ENCODE results near the gene ANKRD17. TPM values are rescaled to one million over a fixed set of nuclear protein-coding genes. Genes with fewer than 3 reads are reported as not detected.
A peak's percentile ranks its signal among the peaks of the same experiment; 100 is the strongest.

ANKRD17 gene
- total RNA-seq, 4 donors from 2014 or later = 69.9 to 93.1 (median 74.3) TPM

DNA sequence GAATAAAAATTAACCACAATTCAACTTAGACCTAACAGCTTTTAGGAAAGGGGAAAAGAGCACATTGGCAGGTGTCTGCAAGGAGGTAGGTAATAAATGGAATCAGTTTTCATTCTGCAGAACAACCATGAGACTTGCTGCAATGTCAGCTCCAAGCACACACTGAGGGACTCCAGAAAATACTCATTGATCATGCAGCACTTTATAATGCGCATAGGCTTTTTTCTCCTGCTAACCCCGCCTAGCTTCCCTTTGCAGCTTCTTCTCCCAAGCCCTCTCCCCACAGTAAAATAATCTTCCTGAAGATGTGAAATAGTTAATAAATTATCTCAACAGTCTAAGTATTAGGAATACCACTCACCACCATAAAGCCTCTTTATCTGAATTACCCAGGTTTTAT lies 36.9 kb downstream of the ANKRD17 start:
- DNase-seq = no peak
- in situ Hi-C loops (cut with MboI; ENCODE audit: low pct_ligation_motif_present in 1 of 4, low pct_unique_long_range_greater_than_20kb in 1 of 4, low sequenced_read_pairs in 3 of 4) = no loop called here
- H3K27ac ChIP-seq = peak overlapping the region in 2 of 4 donors; percentile 89 to 92
- H3K9me3 ChIP-seq = no peaks in the 10 kb centered on the region
- peak overlapping the region in 1 of 4 donors; percentile 60 for H3K4me3 ChIP-seq
- no peaks in the 10 kb centered on the region for H3K27me3 ChIP-seq
- 78 to 91% methylated on average over 2 of the region's 2 CpGs for WGBS, 2 donors (ENCODE audit: low coverage in 1 of 2)
- intact Hi-C loops (cut with DNase I; ENCODE audit: low total_unique reads) = no loop called here
- H3K4me1 ChIP-seq = peaks cover 12 to 38% (median 19%) of the 10 kb centered on the region in 4 donors
- TF ChIP-seq, protein P1, sequence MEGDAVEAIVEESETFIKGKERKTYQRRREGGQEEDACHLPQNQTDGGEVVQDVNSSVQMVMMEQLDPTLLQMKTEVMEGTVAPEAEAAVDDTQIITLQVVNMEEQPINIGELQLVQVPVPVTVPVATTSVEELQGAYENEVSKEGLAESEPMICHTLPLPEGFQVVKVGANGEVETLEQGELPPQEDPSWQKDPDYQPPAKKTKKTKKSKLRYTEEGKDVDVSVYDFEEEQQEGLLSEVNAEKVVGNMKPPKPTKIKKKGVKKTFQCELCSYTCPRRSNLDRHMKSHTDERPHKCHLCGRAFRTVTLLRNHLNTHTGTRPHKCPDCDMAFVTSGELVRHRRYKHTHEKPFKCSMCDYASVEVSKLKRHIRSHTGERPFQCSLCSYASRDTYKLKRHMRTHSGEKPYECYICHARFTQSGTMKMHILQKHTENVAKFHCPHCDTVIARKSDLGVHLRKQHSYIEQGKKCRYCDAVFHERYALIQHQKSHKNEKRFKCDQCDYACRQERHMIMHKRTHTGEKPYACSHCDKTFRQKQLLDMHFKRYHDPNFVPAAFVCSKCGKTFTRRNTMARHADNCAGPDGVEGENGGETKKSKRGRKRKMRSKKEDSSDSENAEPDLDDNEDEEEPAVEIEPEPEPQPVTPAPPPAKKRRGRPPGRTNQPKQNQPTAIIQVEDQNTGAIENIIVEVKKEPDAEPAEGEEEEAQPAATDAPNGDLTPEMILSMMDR (IDR thresholded peaks at IDR 0.05) = no peak
- TF ChIP-seq POLR2A (IDR thresholded peaks at IDR 0.05) = no peak
- TF ChIP-seq POLR2AphosphoS5 (IDR thresholded peaks at IDR 0.05) = no peak
- TF ChIP-seq EP300 (IDR thresholded peaks at IDR 0.05; ENCODE audit: low read depth) = no peak
- no peaks in the 10 kb centered on the region for H3K36me3 ChIP-seq

GRCh38 chr4:73220815-73221214 lies 37.8 kb downstream of the ANKRD17 start:
- intact Hi-C loops (cut with DNase I; ENCODE audit: low total_unique reads) = no loop called here
- Histone ChIP-seq H3K4me1 (peaks cover 12 to 38% (median 19%) of the 10 kb centered on the region in 4 donors), H3K9me3 (no peaks in the 10 kb centered on the region), H3K27me3 (no peaks in the 10 kb centered on the region), H3K36me3 (no peaks in the 10 kb centered on the region), H3K4me3 (no peak overlapping the region), H3K27ac (no peak overlapping the region)
- TF ChIP-seq EP300 (IDR thresholded peaks at IDR 0.05; ENCODE audit: low read depth) = no peak
- TF ChIP-seq POLR2A (IDR thresholded peaks at IDR 0.05) = no peak
- TF ChIP-seq POLR2AphosphoS5 (IDR thresholded peaks at IDR 0.05) = no peak
- TF ChIP-seq, protein P1 (IDR thresholded peaks at IDR 0.05) = no peak
- in situ Hi-C loops (cut with MboI; ENCODE audit: low pct_ligation_motif_present in 1 of 4, low pct_unique_long_range_greater_than_20kb in 1 of 4, low sequenced_read_pairs in 3 of 4) = no loop called here
- no peak for DNase-seq

GRCh38 chr4:73213916-73214653 lies 44.5 kb downstream of the ANKRD17 start:
- intact Hi-C loops (cut with DNase I; ENCODE audit: low total_unique reads) (no loop called here), in situ Hi-C loops (cut with MboI; ENCODE audit: low pct_ligation_motif_present in 1 of 4, low pct_unique_long_range_greater_than_20kb in 1 of 4, low sequenced_read_pairs in 3 of 4) (no loop called here)
- Histone ChIP-seq H3K27me3 (no peaks in the 10 kb centered on the region), H3K9me3 (no peaks in the 10 kb centered on the region), H3K4me1 (peaks cover 0 to 18% (median 9%) of the 10 kb centered on the region in 4 donors), H3K4me3 (no peak overlapping the region), H3K36me3 (no peaks in the 10 kb centered on the region), H3K27ac (no peak overlapping the region)
- 93 to 96% methylated on average over 2 of the region's 2 CpGs for WGBS, 2 donors (ENCODE audit: low coverage in 1 of 2)
- DNase-seq = no peak
- TF ChIP-seq POLR2AphosphoS5 (IDR thresholded peaks at IDR 0.05) (no peak), EP300 (IDR thresholded peaks at IDR 0.05; ENCODE audit: low read depth) (no peak), POLR2A (IDR thresholded peaks at IDR 0.05) (no peak)
- TF ChIP-seq, protein P1 (IDR thresholded peaks at IDR 0.05) = no peak

- Histone ChIP-seq H3K27ac (no peak overlapping the region), H3K9me3 (no peaks in the 10 kb centered on the region), H3K27me3 (no peaks in the 10 kb centered on the region), H3K4me1 (peaks cover 0 to 18% (median 9%) of the 10 kb centered on the region in 4 donors), H3K4me3 (no peak overlapping the region), H3K36me3 (no peaks in the 10 kb centered on the region)
- TF ChIP-seq POLR2AphosphoS5 (IDR thresholded peaks at IDR 0.05) (no peak), POLR2A (IDR thresholded peaks at IDR 0.05) (no peak)
- TF ChIP-seq, protein P1 (IDR thresholded peaks at IDR 0.05) = no peak
- no peak for DNase-seq
- in situ Hi-C loops (cut with MboI; ENCODE audit: low pct_ligation_motif_present in 1 of 4, low pct_unique_long_range_greater_than_20kb in 1 of 4, low sequenced_read_pairs in 3 of 4) (no loop called here), intact Hi-C loops (cut with DNase I; ENCODE audit: low total_unique reads) (no loop called here)
- WGBS, 2 donors (ENCODE audit: low coverage in 1 of 2) = 96 to 100% methylated on average over 1 of the region's 1 CpG
These were observed 45.4 kb downstream of the ANKRD17 start for GRCh38 chr4:73212982-73213730.

Measured in transverse colon (tissue), 4 donors.